ENCODE measurements around the gene ADAM15. TPM values are rescaled to one million over a fixed set of nuclear protein-coding genes. Genes with fewer than 3 reads are reported as not detected.

ADAM15 gene
- polyA plus RNA-seq, 2 of the 4 experiments (the other 2 are of a cell fraction), result 25.6 to 33.0 TPM

DNA sequence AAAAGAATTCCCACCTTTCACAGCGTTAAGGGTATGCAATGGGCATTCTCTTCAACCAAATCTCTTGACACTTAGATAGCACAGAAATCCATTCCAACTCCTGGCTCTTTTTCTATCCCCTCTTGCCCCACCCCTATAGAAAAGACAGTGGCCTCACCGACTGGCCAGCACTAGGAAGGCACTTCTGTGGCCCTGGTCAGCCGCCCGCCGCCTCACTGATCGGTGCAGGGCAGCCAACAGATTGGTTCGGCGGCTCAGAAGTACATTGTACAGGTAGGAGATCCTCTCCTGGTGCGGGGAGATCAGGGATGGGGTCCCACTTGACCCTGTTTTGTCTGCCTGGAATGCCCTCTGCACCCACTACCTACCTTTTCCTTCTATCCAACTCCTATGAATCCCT is 26.8 kb upstream of the ADAM15 start:
- peaks cover 66% of the 10 kb centered on the region for H3K4me1 ChIP-seq
- ChIA-PET POLR2A (no interaction called here), CTCF (interaction anchor here (0.9 to 1.0 kb wide), 2 partner anchors 120 to 359 kb away, joined by 3 to 4 read pairs; no protein-coding TSS in a partner anchor)
- no peak overlapping the region for H3K4me3 ChIP-seq
- FAIRE-seq (no peak), DNase-seq (ENCODE audit: low read depth in 1 of 2, low spot score in 1 of 2) (no peak), ATAC-seq (no peak)
- peak overlapping the region; percentile 64 for H3K4me2 ChIP-seq
- peak overlapping the region; percentile 75 to 83 for H3K27ac ChIP-seq
- TF ChIP-seq SREBF2 (IDR thresholded peaks at IDR 0.05), result no peak
- TF ChIP-seq NFE2L2 (conservative IDR thresholded peaks at IDR 0.05; ENCODE audit: low read length), result no peak
- TF ChIP-seq, protein P1, sequence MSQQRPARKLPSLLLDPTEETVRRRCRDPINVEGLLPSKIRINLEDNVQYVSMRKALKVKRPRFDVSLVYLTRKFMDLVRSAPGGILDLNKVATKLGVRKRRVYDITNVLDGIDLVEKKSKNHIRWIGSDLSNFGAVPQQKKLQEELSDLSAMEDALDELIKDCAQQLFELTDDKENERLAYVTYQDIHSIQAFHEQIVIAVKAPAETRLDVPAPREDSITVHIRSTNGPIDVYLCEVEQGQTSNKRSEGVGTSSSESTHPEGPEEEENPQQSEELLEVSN (IDR thresholded peaks at IDR 0.05; ENCODE audit: borderline replicate concordance, low read depth), result no peak
- no peak for TF ChIP-seq BHLHE40 (IDR thresholded peaks at IDR 0.05; ENCODE audit: low read depth, low read length)
- TF ChIP-seq RARB (CRISPR knock-in tag; IDR thresholded peaks at IDR 0.05), result no peak
- TF ChIP-seq SMC3 (IDR thresholded peaks at IDR 0.05), result no peak
- no peak for TF ChIP-seq FOSL2 (IDR thresholded peaks at IDR 0.05)
- no peak for TF ChIP-seq FOSL2 (CRISPR knock-in tag; IDR thresholded peaks at IDR 0.05)
- no peak for TF ChIP-seq HOXA7 (CRISPR knock-in tag; IDR thresholded peaks at IDR 0.05)
- no peak for TF ChIP-seq RNF2 (IDR thresholded peaks at IDR 0.05; ENCODE audit: borderline replicate concordance, low read depth)
- TF ChIP-seq HOXB5 (CRISPR knock-in tag; IDR thresholded peaks at IDR 0.05), result no peak
- no peak for TF ChIP-seq HDAC2 (IDR thresholded peaks at IDR 0.05)
- no peak for TF ChIP-seq TFCP2L1 (CRISPR knock-in tag; IDR thresholded peaks at IDR 0.05)
- H3K9me3 ChIP-seq, result no peaks in the 10 kb centered on the region
- 98% methylated on average over 7 of the region's 9 CpGs for WGBS (ENCODE audit: missing lambda C conversion rate)

DNA sequence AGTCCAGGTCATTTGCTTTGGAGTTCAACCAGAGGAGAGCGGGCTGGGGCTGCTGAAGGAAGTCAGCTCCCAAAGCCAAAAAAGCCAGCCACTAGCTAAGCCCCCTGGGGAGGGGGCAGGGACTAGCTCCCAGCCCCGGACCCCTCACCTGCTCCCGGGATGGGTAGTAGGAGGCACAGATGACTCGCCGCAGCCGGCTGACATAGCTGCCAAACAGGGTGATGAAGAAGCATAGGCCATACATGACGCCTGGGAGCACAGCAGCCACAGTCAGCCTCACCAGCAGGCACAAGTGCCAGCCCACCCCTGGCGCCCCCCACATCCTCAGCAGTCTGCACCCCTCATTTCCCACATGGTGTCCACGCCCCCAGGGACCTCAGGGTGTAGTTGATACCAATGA is 25.0 kb upstream of the ADAM15 start:
- ChIA-PET POLR2A (interaction anchor here (0.6 kb wide), 1 partner anchor 25 kb away, joined by 4 read pairs; the partner anchor contains the start of gene ADAM15), CTCF (no interaction called here)
- Histone ChIP-seq H3K4me3 (no peak overlapping the region), H3K4me1 (peaks cover 61% of the 10 kb centered on the region), H3K27ac (peak overlapping the region; percentile 75 to 83), H3K9me3 (no peaks in the 10 kb centered on the region), H3K4me2 (peak overlapping the region; percentile 64)
- FAIRE-seq, result no peak
- 48% methylated on average over 8 of the region's 9 CpGs for WGBS (ENCODE audit: missing lambda C conversion rate)
- TF ChIP-seq CHD4 (IDR thresholded peaks at IDR 0.05; ENCODE audit: borderline replicate concordance), result no peak
- TF ChIP-seq, protein P2, sequence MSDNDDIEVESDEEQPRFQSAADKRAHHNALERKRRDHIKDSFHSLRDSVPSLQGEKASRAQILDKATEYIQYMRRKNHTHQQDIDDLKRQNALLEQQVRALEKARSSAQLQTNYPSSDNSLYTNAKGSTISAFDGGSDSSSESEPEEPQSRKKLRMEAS (IDR thresholded peaks at IDR 0.05), result peak; percentile 52
- ATAC-seq, result peak in 1 of 2 experiments; percentile 24; a peak in 4 of 6 replicates
- no peak for DNase-seq (ENCODE audit: low read depth in 1 of 2, low spot score in 1 of 2)

DNA sequence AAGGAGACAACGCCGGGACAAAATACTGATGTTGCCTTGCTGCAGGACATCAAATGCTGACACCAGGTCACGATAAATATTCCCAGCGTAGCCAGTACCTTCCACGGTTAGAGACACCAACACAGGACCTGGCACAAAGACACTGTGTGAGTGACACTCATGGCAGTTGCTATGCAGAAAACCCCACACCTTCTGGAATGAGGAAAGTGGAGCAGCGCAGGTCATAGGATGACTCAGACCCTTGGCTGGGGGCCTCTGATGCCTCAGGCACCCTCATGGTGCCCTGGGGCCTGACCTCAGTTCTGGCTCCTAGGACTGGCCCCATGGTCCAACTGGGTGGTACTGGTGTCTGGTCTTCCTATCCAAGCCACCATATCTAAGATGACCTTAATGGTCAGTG is 24.5 kb upstream of the ADAM15 start:
- H3K27ac ChIP-seq, result peak overlapping the region; percentile 75 to 83
- peaks cover 57% of the 10 kb centered on the region for H3K4me1 ChIP-seq
- WGBS (ENCODE audit: missing lambda C conversion rate), result 63% methylated on average over 6 of the region's 6 CpGs
- no peak overlapping the region for H3K4me3 ChIP-seq
- no peak for FAIRE-seq
- ChIA-PET CTCF (no interaction called here), POLR2A (no interaction called here)
- TF ChIP-seq FOSL2 (IDR thresholded peaks at IDR 0.05), result 0 out of 2 replicates have a peak, but pooled peaks have one; percentile 25
- peak; percentile 78 for TF ChIP-seq FOSL2 (CRISPR knock-in tag; IDR thresholded peaks at IDR 0.05)
- TF ChIP-seq NPAS2 (CRISPR knock-in tag; IDR thresholded peaks at IDR 0.05; ENCODE audit: borderline replicate concordance), result no peak
- no peak for TF ChIP-seq MAFK (IDR thresholded peaks at IDR 0.05; ENCODE audit: partially characterized antibody)
- TF ChIP-seq, protein P2 (IDR thresholded peaks at IDR 0.05), result peak; percentile 48; the same call in 1 of the 2 replicates
- TF ChIP-seq, protein P3, sequence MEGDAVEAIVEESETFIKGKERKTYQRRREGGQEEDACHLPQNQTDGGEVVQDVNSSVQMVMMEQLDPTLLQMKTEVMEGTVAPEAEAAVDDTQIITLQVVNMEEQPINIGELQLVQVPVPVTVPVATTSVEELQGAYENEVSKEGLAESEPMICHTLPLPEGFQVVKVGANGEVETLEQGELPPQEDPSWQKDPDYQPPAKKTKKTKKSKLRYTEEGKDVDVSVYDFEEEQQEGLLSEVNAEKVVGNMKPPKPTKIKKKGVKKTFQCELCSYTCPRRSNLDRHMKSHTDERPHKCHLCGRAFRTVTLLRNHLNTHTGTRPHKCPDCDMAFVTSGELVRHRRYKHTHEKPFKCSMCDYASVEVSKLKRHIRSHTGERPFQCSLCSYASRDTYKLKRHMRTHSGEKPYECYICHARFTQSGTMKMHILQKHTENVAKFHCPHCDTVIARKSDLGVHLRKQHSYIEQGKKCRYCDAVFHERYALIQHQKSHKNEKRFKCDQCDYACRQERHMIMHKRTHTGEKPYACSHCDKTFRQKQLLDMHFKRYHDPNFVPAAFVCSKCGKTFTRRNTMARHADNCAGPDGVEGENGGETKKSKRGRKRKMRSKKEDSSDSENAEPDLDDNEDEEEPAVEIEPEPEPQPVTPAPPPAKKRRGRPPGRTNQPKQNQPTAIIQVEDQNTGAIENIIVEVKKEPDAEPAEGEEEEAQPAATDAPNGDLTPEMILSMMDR (IDR thresholded peaks at IDR 0.05), result no peak
- TF ChIP-seq, protein P4, sequence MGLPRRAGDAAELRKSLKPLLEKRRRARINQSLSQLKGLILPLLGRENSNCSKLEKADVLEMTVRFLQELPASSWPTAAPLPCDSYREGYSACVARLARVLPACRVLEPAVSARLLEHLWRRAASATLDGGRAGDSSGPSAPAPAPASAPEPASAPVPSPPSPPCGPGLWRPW (IDR thresholded peaks at IDR 0.05), result no peak
- peak; percentile 82 for TF ChIP-seq RFX5 (IDR thresholded peaks at IDR 0.05)
- no peak for TF ChIP-seq FOXS1 (CRISPR knock-in tag; IDR thresholded peaks at IDR 0.05)
- H3K4me2 ChIP-seq, result peak overlapping the region; percentile 64
- peak; percentile 44 to 47; a peak in 4 of 6 replicates for ATAC-seq
- peak in 1 of 2 experiments; percentile 57 for DNase-seq (ENCODE audit: low read depth in 1 of 2, low spot score in 1 of 2)
- H3K9me3 ChIP-seq, result no peaks in the 10 kb centered on the region

Measured in A549 (cell line).